Upper lobe of left lung (tissue), 4 donors: ENCODE results near the gene BEND7.

Experiments
- EP300 ChIP-seq, 4 donors: sonication (generic); formaldehyde crosslinking; IDR thresholded peaks; one replicate each; pipeline ENCODE4 v1.5.1; 2017; ENCODE audit warnings: antibody characterized with exemption in 4 of 4, control low read depth in 2 of 4
- POLR2A ChIP-seq, 4 donors: fragments of 450-650 bp; IDR thresholded peaks; one replicate each; pipeline ENCODE4 v1.5.1; 2016 to 2017; ENCODE audit warnings: antibody characterized with exemption in 4 of 4, mild to moderate bottlenecking in 2 of 4
- POLR2AphosphoS5 ChIP-seq, 2 donors: sonication (generic); formaldehyde crosslinking; IDR thresholded peaks; one replicate each; pipeline ENCODE4 v1.5.1; 2017; ENCODE audit warnings: antibody characterized with exemption in 2 of 2
- TF ChIP-seq, protein P1 (sequence below), 6 experiments: fragments of 450-650 bp in 4 of 6; fragments of 200-600 bp in 2 of 6; sonication (generic) in 2 of 6; IDR thresholded peaks; one replicate each; pipeline ENCODE4 v1.5.1; 2016 to 2019; ENCODE audit warnings: antibody characterized with exemption in 6 of 6

DNA sequence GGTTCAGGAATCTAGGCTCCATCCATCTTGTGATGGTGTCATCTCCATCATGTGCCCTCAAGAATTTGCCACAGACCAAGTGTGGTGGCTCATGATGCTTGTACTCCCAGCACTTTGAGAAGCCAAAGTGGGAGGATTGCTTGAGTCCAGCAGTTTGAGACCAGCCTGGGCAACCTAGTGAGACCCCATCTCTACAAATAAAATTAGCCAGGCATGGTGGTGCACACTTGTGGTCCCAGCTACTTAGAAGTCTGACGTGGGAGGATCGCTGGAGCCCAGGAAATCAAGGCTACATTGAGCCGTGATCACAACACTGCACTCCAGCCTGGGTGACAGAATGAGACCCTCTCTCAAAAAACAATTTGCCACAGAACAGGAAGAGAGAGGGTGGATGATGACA, 127.7 kb downstream of the BEND7 start:
- TF ChIP-seq, protein P1, sequence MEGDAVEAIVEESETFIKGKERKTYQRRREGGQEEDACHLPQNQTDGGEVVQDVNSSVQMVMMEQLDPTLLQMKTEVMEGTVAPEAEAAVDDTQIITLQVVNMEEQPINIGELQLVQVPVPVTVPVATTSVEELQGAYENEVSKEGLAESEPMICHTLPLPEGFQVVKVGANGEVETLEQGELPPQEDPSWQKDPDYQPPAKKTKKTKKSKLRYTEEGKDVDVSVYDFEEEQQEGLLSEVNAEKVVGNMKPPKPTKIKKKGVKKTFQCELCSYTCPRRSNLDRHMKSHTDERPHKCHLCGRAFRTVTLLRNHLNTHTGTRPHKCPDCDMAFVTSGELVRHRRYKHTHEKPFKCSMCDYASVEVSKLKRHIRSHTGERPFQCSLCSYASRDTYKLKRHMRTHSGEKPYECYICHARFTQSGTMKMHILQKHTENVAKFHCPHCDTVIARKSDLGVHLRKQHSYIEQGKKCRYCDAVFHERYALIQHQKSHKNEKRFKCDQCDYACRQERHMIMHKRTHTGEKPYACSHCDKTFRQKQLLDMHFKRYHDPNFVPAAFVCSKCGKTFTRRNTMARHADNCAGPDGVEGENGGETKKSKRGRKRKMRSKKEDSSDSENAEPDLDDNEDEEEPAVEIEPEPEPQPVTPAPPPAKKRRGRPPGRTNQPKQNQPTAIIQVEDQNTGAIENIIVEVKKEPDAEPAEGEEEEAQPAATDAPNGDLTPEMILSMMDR (IDR thresholded peaks at IDR 0.05), result no peak
- TF ChIP-seq POLR2A (IDR thresholded peaks at IDR 0.05) (no peak), EP300 (IDR thresholded peaks at IDR 0.05) (no peak), POLR2AphosphoS5 (IDR thresholded peaks at IDR 0.05) (no peak)
